GM12878 (cell line): ENCODE data around the gene ITPKB.

Source experiments
- RCOR1 ChIP-seq: conservative IDR thresholded peaks from 2 replicates; pipeline ENCODE4 v1.6.1; 2012; ENCODE audit warnings: low read depth, low read length, improper control_type of control experiment
- TF ChIP-seq, protein P1 (sequence below): IDR thresholded peaks from 2 replicates; pipeline ENCODE4 v1.6.1; 2011; ENCODE audit warnings: low read depth, mild to moderate bottlenecking, low read length, moderate library complexity, borderline replicate concordance; ENCODE audit errors: extremely low read depth
- TF ChIP-seq, protein P2 (sequence below), 3 experiments: IDR thresholded peaks in 2 of 3; conservative IDR thresholded peaks in 1 of 3; 2 replicates each; pipeline ENCODE4 v1.5.1; 2011; ENCODE audit warnings: low read depth in 3 of 3, low read length in 3 of 3, mild to moderate bottlenecking in 3 of 3, control low read depth in 2 of 3, moderate library complexity in 2 of 3, inconsistent platforms in 1 of 3, mixed read lengths in 1 of 3; ENCODE audit not compliant: control insufficient read depth in 2 of 3, insufficient read depth in 1 of 3; ENCODE audit errors: extremely low read depth in 1 of 3

DNA sequence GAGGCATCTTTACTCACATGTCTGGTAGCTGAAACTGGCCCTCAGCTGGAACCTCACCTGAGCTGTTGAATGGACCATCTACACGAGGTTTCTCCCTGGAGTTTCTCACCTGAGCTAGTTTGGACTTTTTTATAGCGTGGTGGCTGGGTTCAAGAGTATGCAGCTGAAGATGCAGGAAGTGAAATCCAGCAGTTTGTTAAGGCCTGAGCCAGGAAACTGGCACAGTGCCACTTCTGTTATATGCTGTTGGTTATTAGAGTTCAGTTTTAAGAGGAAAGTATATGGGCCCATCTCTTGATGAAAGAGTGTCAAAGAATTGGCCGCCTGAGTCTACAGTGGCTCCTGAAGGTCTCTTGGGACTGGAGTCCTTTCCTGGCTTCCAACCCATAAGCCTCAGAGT is 154.9 kb downstream of the ITPKB start:
- TF ChIP-seq, protein P1, sequence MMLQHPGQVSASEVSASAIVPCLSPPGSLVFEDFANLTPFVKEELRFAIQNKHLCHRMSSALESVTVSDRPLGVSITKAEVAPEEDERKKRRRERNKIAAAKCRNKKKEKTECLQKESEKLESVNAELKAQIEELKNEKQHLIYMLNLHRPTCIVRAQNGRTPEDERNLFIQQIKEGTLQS, result no peak
- TF ChIP-seq RCOR1, result no peak
- TF ChIP-seq, protein P2, sequence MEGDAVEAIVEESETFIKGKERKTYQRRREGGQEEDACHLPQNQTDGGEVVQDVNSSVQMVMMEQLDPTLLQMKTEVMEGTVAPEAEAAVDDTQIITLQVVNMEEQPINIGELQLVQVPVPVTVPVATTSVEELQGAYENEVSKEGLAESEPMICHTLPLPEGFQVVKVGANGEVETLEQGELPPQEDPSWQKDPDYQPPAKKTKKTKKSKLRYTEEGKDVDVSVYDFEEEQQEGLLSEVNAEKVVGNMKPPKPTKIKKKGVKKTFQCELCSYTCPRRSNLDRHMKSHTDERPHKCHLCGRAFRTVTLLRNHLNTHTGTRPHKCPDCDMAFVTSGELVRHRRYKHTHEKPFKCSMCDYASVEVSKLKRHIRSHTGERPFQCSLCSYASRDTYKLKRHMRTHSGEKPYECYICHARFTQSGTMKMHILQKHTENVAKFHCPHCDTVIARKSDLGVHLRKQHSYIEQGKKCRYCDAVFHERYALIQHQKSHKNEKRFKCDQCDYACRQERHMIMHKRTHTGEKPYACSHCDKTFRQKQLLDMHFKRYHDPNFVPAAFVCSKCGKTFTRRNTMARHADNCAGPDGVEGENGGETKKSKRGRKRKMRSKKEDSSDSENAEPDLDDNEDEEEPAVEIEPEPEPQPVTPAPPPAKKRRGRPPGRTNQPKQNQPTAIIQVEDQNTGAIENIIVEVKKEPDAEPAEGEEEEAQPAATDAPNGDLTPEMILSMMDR (IDR thresholded peaks at IDR 0.05 in 2 of 3, conservative IDR thresholded peaks at IDR 0.05 in 1 of 3; ENCODE audit: control insufficient read depth in 2 of 3, extremely low read depth in 1 of 3, insufficient read depth in 1 of 3, low read depth in 3 of 3, low read length in 3 of 3), result no peak
